Stimulated activated naive CD8-positive, alpha-beta T cell treated with anti-CD3 and anti-CD28 coated beads, Interleukin-15, amount 100 ng/mL, for 72 hours (primary cell): Measurements from ENCODE around the gene SAP130.

Experiments used
- ATAC-seq: fragments of 150-1000 bp; cut with Tn5 transposase; 2 replicates; pipeline ENCODE4 v1.10.0; 2021; ENCODE audit warnings: mild to moderate bottlenecking, moderate library complexity
- DNase-seq, 2 donors: peaks; one replicate each; pipeline ENCODE4 v3.0.0; 2021 to 2022
- H3K27ac Mint-ChIP-seq, 2 donors: one replicate each; pipeline ENCODE4 v1.8.0; 2022; ENCODE audit warnings: mild to moderate bottlenecking in 2 of 2, mixed read lengths in 2 of 2, moderate library complexity in 2 of 2
- H3K27me3 Mint-ChIP-seq: one replicate; pipeline ENCODE4 v1.8.0; 2022; ENCODE audit warnings: mixed read lengths
- H3K4me1 Mint-ChIP-seq: one replicate; pipeline ENCODE4 v1.8.0; 2022; ENCODE audit warnings: mild to moderate bottlenecking, mixed read lengths
- H3K4me3 Mint-ChIP-seq, 2 donors: one replicate each; pipeline ENCODE4 v1.8.0; 2022; ENCODE audit warnings: mild to moderate bottlenecking in 2 of 2, mixed read lengths in 2 of 2, moderate library complexity in 1 of 2
- H3K9me3 Mint-ChIP-seq, 2 donors: one replicate each; pipeline ENCODE4 v1.8.0; 2022; ENCODE audit warnings: mixed read lengths in 2 of 2

The SAP130 gene

DNA sequence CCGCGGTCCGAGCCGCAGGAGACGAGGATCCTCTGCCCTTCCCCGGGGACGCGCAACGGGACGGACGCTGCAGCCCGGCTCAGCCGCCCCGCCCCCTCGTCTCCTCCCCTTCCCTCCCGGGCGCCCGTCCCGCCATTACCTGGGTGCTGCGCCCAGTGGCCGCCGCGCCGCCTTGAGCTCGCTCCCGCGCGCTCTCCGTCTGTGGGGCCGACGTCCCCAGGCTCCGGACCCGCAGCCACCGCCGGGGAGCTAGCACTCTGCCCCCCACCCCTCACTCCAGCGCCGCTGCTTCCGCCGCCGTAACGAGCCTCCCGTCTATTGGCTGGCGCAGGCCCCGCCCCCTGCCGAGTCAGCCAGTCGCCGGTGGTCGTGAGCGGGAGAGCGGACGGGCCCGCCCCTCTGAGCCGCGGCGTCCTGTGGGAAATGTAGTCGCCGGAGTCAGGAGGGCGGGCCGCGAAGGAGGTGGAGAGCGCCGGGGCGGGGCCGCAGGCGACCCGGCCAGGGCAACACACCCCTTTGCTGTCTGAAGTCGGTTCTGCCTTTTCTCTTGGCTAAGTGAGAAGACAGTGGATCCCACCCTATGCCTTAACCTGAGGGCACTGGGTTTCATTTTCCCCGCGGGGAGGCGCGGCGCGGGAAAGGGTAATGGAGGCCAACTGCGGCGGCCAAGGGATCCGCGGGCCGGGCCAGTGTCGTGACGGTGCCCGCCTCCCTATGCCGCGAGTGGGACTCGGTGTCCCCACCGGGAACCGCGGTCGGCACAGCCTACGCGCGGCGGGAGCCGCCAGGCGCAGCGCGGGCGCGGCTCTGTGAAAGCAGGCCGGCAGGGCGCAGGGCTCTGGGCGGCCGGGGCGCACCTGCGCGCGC is at the start of gene SAP130:
Gene SAP130 (minus strand): TSS at position 259 of the 867 bp plus-strand sequence. CDS start 1,767 bp downstream, outside the sequence.
- Mint-ChIP-seq H3K27ac (peak within 1 kb of the TSS; percentile 94 to 97), H3K9me3 (peaks cover 0 to 6% of the 10 kb centered on the region in 2 donors), H3K4me1 (peaks cover 22% of the 10 kb centered on the region), H3K27me3 (no peaks in the 10 kb centered on the region), H3K4me3 (peak within 1 kb of the TSS; percentile 88 to 98)
- peak; percentile 82 for ATAC-seq
- peak; percentile 98 for DNase-seq

DNA sequence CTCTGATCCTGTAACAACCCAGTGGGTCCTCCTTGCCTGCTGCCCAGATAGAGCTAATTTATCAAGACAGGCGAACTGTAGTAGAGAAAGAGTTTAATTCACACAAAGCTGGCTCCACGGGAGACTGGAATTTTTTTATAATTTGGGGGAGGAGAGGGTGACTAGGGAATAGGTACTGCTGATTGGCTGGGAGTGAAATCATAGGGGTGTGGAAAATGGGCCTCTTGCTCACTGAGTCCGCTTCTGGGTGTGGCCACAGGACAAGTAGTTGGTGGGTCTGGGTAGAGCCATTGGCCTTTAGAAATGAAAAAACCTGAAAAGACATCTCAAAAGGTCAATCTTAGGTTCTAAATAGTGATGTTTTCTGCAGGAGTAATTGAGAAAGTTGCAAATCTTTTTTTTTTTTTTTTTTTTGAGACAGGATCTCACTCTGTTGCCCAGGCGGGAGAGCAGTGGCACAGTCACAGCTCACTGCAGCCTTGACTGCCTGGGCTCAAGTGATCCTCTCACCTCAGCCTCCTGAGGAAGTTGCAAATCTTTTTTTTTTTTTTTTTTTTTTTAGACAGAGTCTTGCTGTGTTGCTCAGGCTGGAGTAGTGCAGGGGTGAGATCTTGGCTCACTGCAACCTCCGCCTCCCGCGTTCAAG is 48.7 kb upstream of the SAP130 start:
- ATAC-seq (no peak), DNase-seq (no peak)
- no peak overlapping the region for H3K27ac Mint-ChIP-seq
- H3K9me3 Mint-ChIP-seq = no peaks in the 10 kb centered on the region
- H3K4me3 Mint-ChIP-seq = no peak overlapping the region
- H3K27me3 Mint-ChIP-seq = no peaks in the 10 kb centered on the region
- no peaks in the 10 kb centered on the region for H3K4me1 Mint-ChIP-seq

DNA sequence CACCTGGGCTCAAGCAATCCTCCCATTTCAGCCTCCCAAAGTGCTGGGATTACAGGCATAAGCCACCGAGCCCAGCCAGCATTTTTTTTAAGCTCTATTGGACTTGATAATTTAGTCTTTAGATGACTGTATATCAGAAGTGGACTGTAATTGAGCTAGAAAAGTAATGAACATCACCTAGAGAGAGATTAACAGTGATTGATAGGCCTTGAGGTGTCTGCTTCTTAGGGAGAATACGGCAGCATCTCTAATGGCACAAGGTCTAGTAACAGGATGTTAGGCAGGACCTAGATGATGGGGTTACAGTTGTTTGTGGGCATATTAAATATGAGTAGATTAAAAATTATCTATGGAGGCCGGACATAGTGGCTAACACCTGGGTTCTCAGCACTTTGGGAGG is 45.4 kb upstream of the SAP130 start:
- Mint-ChIP-seq H3K4me1 (no peaks in the 10 kb centered on the region), H3K9me3 (no peaks in the 10 kb centered on the region), H3K27ac (no peak overlapping the region), H3K27me3 (no peaks in the 10 kb centered on the region), H3K4me3 (no peak overlapping the region)
- no peak for DNase-seq
- ATAC-seq = no peak

DNA sequence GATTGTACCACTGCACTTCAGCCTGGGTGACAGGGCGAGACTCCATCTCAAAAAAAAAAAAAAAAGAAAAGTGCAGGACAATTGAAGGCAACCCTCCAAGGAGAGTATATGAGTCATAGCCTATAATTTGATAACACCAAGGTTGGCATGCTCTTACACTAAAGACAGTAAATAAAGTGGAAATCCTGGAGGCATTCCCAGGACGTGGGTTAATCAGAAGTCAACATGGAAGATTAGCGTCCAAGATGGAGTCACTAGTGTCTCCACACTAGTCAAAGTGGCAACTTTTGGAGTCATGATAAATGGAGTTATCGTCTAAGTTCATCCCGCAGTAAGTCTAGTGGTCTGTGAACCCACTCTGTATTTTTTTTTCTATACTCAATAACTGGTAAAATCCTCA is 41.9 kb upstream of the SAP130 start:
- no peak overlapping the region for H3K4me3 Mint-ChIP-seq
- no peak overlapping the region for H3K27ac Mint-ChIP-seq
- no peaks in the 10 kb centered on the region for H3K4me1 Mint-ChIP-seq

DNA sequence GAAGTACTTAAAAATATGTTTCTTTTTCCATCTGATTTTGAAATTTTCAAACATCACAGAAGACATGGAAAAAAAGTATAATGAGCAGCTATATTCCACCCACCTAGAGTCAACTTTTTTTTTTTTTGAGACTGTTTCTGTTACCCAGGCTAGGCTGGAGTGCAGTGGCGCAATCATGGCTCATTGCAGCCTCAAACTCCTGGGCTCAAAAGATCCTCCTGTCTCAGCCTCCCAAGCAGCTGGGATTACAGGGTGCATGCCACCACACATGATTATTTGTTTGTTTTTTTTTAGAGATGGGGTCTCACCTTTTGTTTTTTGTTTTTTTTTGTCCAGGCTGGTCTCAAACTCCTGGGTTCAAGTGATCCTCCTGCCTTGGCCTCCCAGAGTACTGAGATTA is 36.5 kb upstream of the SAP130 start:
- H3K4me3 Mint-ChIP-seq = no peak overlapping the region
- no peak for ATAC-seq

More for the DNA sequence above, 41.9 kb upstream of the SAP130 start:
- no peak for DNase-seq
- H3K9me3 Mint-ChIP-seq = no peaks in the 10 kb centered on the region
- no peak for ATAC-seq
- H3K27me3 Mint-ChIP-seq = no peaks in the 10 kb centered on the region

DNA sequence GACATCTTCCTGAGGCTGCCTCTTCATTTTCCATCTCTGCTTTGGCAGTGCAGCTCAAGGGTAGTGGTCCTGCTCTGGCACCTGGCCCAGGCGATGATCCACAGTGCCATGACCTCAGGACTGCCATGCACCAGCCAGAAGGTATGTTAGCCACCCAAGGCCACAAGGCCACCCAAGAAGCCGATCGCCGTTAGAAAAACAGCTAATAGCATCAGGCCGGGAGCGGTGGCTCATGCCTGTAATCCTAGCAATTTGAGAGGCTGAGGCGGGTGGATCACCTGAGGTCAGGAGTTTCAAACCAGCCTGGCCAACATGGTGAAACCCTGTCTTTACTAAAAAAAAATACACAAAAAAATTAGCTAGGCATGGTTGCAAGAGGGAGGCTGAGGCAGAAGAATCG is 34.7 kb upstream of the SAP130 start:
- Mint-ChIP-seq H3K9me3 (no peaks in the 10 kb centered on the region), H3K4me1 (peaks cover 6% of the 10 kb centered on the region), H3K4me3 (no peak overlapping the region), H3K27me3 (no peaks in the 10 kb centered on the region), H3K27ac (no peak overlapping the region)
- ATAC-seq (no peak), DNase-seq (no peak)

More for the DNA sequence above, 36.5 kb upstream of the SAP130 start:
- Mint-ChIP-seq H3K27me3 (no peaks in the 10 kb centered on the region), H3K4me1 (peaks cover 6% of the 10 kb centered on the region), H3K9me3 (no peaks in the 10 kb centered on the region), H3K27ac (no peak overlapping the region)
- no peak for DNase-seq

DNA sequence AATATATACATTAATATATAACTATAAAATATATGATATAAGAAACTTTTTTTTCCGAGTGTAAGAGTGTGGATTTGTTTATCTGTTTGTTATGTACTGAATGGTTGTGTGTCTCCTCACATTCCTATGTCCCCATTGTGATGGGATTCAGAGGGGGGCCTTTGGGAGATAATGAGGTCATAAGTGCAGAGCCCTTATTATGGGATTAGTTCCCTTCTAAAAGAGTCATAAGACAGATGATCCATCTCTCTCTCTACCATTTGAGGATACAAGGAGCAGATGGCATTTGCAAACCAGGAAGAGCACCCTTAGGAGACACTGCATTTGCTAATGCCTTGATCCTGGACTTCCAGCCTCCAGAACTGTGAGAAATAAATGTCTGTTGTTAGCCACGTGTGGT is 30.3 kb upstream of the SAP130 start:
- DNase-seq (no peak), ATAC-seq (no peak)
- H3K4me3 Mint-ChIP-seq = no peak overlapping the region
- no peak overlapping the region for H3K27ac Mint-ChIP-seq
- peaks cover 9% of the 10 kb centered on the region for H3K27me3 Mint-ChIP-seq
- H3K4me1 Mint-ChIP-seq = no peaks in the 10 kb centered on the region
- H3K9me3 Mint-ChIP-seq = peaks cover 0 to 8% of the 10 kb centered on the region in 2 donors

DNA sequence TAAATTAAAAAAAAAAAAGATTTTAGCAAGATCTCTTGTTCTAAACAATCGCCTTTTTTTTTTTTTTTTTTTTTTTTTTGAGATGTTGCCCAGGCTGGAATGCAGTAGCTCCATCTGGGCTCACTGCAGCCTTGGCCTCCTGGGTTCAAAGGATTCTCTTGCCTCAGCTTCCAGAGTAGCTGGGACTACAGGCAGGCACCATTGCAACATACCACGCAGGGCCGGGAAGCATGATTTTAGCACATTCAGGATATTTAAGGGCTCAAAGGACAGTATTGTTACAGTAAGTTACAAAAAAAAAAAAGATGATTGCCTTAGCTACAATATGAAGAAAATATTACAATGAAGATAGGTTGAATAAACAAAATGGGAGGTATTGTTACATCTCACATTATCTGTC is 29.5 kb upstream of the SAP130 start:
- H3K9me3 Mint-ChIP-seq = peaks cover 0 to 8% of the 10 kb centered on the region in 2 donors
- H3K27me3 Mint-ChIP-seq = peaks cover 17% of the 10 kb centered on the region
- no peak overlapping the region for H3K27ac Mint-ChIP-seq
- ATAC-seq (no peak), DNase-seq (no peak)
- no peaks in the 10 kb centered on the region for H3K4me1 Mint-ChIP-seq
- H3K4me3 Mint-ChIP-seq = no peak overlapping the region

DNA sequence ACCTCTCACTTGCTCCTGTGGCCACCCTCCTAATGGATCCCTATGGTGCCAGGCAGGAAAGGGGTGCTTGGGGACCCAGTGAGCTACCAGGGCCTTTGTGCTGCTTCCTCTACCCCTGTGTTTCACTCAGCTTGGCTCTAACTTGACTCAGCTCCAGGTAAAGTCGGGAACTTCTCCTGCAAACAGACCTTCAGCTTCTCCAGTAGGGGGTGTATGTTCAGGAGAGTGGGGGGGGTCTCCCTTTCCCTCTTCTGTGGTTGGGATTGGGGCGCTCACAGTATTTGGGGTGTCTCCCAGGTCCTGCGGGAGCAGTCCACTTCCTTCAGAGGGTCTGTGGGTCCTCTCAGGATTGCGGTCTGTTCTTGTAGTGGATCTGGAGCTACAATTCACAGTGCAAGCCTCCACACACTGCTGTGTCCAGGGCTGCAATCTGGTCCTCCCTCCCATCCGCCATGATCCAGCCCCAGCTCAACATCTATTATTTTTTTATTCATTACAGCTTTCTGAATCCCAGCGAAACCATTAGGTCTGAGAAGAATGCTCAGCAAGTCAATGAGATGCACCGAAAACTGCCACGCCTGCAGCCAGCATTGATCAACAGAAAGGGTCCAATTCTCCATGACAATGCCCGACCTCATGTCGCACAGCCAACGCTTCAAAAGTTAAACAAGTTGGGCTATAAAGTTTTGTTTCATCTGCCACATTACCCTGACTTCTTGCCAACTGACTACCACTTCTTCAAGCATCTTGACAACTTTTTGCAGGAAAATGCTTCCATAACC is 26.4 kb upstream of the SAP130 start:
- no peak for ATAC-seq
- no peaks in the 10 kb centered on the region for H3K4me1 Mint-ChIP-seq
- DNase-seq = no peak
- no peak overlapping the region for H3K4me3 Mint-ChIP-seq
- H3K9me3 Mint-ChIP-seq = peaks cover 8 to 20% of the 10 kb centered on the region in 2 donors
- H3K27ac Mint-ChIP-seq = no peak overlapping the region
- peaks cover 43% of the 10 kb centered on the region for H3K27me3 Mint-ChIP-seq

DNA sequence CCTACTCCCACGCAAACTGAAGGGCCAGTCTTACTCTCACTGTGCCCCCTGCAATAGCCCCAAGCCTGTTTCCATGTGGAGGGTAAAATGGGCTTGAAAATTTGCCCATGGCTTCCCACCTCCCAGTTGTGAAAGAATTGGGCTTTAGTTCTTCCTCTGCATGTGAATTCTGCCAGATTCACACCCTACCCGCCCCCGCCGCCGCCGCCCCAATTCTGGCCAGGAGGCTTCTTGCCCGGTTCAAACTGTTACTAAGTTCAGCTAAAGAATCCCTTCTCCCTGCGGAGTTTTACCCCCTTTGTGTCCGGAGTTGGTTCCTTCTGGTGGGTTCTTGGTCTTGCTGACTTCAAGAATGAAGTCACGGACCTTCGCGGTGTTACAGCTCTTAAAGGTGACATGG is 25.5 kb upstream of the SAP130 start:
- DNase-seq (no peak), ATAC-seq (no peak)
- Mint-ChIP-seq H3K27me3 (peaks cover 45% of the 10 kb centered on the region), H3K4me1 (no peaks in the 10 kb centered on the region), H3K9me3 (peaks cover 8 to 20% of the 10 kb centered on the region in 2 donors), H3K27ac (no peak overlapping the region), H3K4me3 (no peak overlapping the region)

DNA sequence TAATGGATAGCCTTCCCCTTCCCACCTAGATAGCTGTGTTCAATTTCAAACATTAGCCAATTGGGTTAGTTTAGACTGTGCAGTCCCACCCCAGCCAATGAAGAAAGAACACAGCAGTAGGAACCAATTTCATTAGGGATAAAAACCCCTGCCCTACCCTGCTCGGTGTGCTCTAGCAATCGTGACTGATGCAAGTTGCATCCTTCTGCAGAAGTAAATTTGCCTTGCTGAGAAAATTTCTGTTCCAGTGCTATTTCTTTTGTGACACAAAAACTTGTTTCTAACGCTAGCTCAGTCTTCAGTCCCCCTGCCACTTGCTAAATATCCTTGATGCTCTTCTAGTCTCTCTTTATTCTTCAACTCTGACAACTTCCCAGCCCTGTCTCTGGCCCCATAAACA is 15.2 kb upstream of the SAP130 start:
- Mint-ChIP-seq H3K27me3 (peaks cover 32% of the 10 kb centered on the region), H3K9me3 (peaks cover 14 to 50% of the 10 kb centered on the region in 2 donors), H3K4me1 (no peaks in the 10 kb centered on the region), H3K4me3 (no peak overlapping the region), H3K27ac (no peak overlapping the region)
- no peak for DNase-seq
- no peak for ATAC-seq

DNA sequence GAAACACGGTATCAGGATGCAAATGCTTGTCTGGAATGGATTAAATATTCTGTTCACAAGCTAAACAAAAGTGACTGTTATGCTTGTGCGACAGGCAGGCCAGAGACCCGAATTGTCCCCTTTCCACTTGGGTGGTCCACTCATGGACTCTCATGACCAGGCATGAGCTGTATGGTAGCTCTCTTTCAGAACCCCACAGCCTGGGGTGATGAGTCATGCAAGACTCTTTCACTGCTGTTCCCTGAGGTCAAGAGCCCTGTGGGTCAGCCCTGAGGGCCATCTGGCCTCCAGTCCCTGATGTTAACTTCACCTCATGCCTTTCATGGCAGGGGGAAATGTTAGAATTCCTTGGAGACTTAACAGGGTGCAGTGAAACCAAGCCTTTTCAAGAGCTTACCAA is 13.7 kb upstream of the SAP130 start:
- Mint-ChIP-seq H3K27ac (no peak overlapping the region), H3K4me3 (no peak overlapping the region), H3K27me3 (peaks cover 32% of the 10 kb centered on the region), H3K4me1 (no peaks in the 10 kb centered on the region), H3K9me3 (peaks cover 26 to 65% of the 10 kb centered on the region in 2 donors)
- DNase-seq = no peak
- ATAC-seq = no peak

DNA sequence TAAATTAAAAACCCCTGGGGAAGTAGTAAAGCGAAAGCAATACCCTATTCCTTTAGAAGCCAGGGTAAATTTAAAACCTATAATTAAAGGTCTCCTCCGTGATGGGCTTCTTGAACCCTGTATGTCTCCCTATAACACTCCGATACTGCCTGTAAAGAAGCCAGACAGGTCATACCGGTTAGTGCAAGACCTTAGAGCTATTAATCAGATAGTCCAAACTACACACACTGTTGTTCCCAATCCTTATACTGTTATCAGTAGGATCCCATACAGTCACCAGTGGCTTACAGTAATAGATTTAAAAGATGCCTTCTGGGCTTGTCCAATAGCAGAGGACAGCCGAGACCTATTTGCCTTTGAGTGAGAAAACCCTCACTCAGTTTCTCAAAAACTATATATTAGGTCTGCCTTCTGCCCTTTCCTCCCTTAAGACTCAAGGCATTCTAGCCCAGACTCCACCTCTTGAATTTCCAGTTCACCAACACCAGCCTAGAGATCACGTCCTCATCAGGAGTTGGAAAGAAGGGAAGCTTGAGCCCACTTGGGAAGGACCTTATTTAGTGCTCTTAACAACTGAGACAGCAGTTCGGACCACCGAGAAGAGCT is 12.4 kb upstream of the SAP130 start:
- Mint-ChIP-seq H3K9me3 (peaks cover 28 to 68% of the 10 kb centered on the region in 2 donors), H3K27ac (no peak overlapping the region), H3K4me1 (no peaks in the 10 kb centered on the region), H3K4me3 (no peak overlapping the region), H3K27me3 (peaks cover 32% of the 10 kb centered on the region)
- ATAC-seq (no peak), DNase-seq (no peak)

DNA sequence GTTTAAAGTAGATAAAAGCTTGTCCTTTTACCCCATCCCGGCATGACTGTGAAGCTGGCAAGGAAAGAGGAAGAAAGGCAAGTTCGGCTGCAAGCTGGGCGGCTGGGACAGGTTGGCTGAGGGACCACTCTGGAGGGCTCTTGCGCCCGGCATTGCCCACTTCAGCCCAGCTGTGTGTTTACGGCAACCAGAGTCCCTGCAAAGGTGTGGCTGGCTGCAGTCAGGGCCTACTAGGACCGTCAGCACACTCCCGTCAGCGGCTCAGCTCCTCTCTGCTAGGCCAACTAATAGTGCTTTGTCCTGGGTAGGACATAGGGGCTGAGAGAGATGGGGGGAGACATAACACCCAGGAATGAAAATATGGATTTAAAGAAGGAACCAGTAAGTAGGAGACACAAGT is 11.7 kb upstream of the SAP130 start:
- Mint-ChIP-seq H3K27ac (peak overlapping the region in 1 of 2 donors; percentile 27), H3K4me1 (no peaks in the 10 kb centered on the region), H3K4me3 (no peak overlapping the region), H3K9me3 (peaks cover 28 to 67% of the 10 kb centered on the region in 2 donors), H3K27me3 (peaks cover 32% of the 10 kb centered on the region)
- no peak for ATAC-seq
- no peak for DNase-seq

DNA sequence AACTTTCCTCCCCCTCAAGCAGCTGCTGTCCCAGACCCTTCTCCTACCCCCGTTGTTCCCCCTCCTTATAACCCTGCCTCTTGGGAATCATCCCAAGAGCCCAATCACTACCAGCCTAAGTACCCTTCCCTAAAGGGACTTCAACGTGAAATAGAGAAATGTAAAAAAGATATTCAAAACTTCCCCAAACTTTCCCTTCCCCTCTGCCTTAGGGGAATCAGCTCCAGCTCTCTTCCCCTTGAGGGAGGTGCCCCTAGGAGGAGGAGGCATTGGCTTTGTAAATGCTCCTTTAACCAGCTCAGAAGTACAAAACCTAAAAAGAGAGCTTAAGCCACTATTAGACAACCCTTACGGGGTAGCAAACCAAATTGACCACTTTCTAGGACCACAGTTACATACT is 10.6 kb upstream of the SAP130 start:
- no peak for DNase-seq
- no peaks in the 10 kb centered on the region for H3K4me1 Mint-ChIP-seq
- H3K27me3 Mint-ChIP-seq = peaks cover 32% of the 10 kb centered on the region
- H3K4me3 Mint-ChIP-seq = no peak overlapping the region
- H3K27ac Mint-ChIP-seq = no peak overlapping the region
- H3K9me3 Mint-ChIP-seq = peaks cover 26 to 58% of the 10 kb centered on the region in 2 donors
- no peak for ATAC-seq
